Natural killer cell treated with Interleukin-12 subunit alpha and Interleukin-12 subunit beta and Interleukin-15 and Interleukin-18, amount 100 ng/mL, for 72 hours (primary cell): ENCODE data around the gene RAB33B. TPM values are rescaled to one million over a fixed set of nuclear protein-coding genes. Genes with fewer than 3 reads are reported as not detected.

Experiments
- ATAC-seq, 2 donors: fragments of 150-1000 bp; cut with Tn5 transposase in 1 of 2; sonication (Bioruptor Pico), chemical (Tn5 transposase) in 1 of 2; 2 replicates each; pipeline ENCODE4 v1.10.0; 2021
- DNase-seq: peaks from one replicate; pipeline ENCODE4 v3.0.0; 2022; ENCODE audit warnings: low spot score
- H3K27ac Mint-ChIP-seq, 2 donors: 1 replicate in 1 of 2; 2 replicates in 1 of 2; pipeline ENCODE4 v1.8.0; 2022; ENCODE audit warnings: mixed read lengths in 2 of 2, mild to moderate bottlenecking in 1 of 2, moderate library complexity in 1 of 2
- H3K27me3 Mint-ChIP-seq, 2 donors: 1 replicate in 1 of 2; 2 replicates in 1 of 2; pipeline ENCODE4 v1.8.0; 2022; ENCODE audit warnings: mixed read lengths in 2 of 2
- H3K36me3 Mint-ChIP-seq: one replicate; pipeline ENCODE4 v1.8.0; 2022; ENCODE audit warnings: mixed read lengths
- H3K4me1 Mint-ChIP-seq, 2 donors: 1 replicate in 1 of 2; 2 replicates in 1 of 2; pipeline ENCODE4 v1.8.0; 2022; ENCODE audit warnings: low read depth in 2 of 2, mixed read lengths in 2 of 2, mild to moderate bottlenecking in 1 of 2
- H3K4me3 Mint-ChIP-seq: one replicate; pipeline ENCODE4 v1.8.0; 2022; ENCODE audit warnings: mixed read lengths
- H3K9me3 Mint-ChIP-seq: 2 replicates; pipeline ENCODE4 v1.8.0; 2022; ENCODE audit warnings: mixed read lengths
- total RNA-seq, 2 donors: library from RNA; stranded (reverse); gene quantifications; one replicate each; pipeline ENCODE4 v1.2.3, GENCODE V29; 2022

RAB33B gene
- total RNA-seq, 2 donors from 2014 or later = 6.8 to 10.0 TPM

DNA sequence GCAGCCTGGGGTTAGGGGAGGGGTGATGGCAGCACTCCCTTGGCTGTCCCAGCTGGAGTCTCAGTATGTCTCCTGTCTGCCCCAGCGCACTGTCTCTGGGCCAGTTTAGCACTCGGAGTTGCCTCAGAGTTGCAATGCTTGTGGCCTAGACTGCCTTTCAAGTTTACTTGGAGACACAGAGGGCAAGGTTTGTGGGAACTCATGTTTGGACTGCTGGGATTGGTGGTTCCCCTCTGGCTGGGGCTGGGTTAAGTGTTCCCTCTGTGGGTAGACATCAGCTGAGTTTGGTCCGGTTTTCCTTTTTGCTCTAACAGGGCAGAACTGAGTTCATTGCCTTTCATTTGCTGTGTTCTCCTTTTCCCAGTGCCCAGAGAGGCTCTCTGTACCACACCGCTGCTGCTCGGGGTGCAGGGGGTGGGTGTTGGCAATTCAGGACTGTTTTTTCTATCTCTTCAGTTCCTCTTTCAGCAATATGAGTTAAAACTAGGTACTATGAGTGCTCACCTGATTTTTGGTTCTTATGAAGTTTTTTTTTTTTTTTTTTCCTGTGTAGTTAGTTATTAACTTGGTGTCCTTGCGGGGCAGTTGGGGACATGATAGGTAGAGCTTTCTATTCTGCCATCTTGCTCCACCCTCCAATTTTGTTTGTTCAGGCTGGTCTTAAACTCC, 17.2 kb downstream of the RAB33B start:
- Mint-ChIP-seq H3K4me3 (no peak overlapping the region), H3K27me3 (no peaks in the 10 kb centered on the region), H3K4me1 (peaks cover 20 to 29% of the 10 kb centered on the region in 2 donors), H3K36me3 (peaks cover 28% of the 10 kb centered on the region), H3K27ac (no peak overlapping the region), H3K9me3 (peaks cover 4% of the 10 kb centered on the region)
- no peak for DNase-seq
- ATAC-seq = no peak

DNA sequence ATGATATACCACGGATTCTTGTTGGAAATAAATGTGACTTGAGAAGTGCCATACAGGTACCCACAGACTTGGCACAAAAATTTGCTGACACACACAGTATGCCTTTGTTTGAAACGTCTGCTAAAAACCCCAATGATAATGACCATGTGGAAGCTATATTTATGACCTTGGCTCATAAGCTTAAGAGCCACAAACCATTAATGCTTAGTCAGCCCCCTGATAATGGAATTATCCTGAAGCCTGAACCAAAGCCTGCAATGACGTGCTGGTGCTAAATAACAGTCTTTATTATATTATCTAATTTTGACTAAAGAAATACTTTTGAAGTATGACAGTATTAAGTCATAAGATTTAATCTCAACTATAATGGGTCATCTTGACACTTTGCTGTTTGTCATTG, 18.9 kb downstream of the RAB33B start:
- H3K4me3 Mint-ChIP-seq = no peak overlapping the region
- no peaks in the 10 kb centered on the region for H3K27me3 Mint-ChIP-seq
- peaks cover 19 to 29% of the 10 kb centered on the region in 2 donors for H3K4me1 Mint-ChIP-seq
- H3K36me3 Mint-ChIP-seq = peaks cover 28% of the 10 kb centered on the region
- ATAC-seq (no peak), DNase-seq (no peak)
- no peak overlapping the region for H3K27ac Mint-ChIP-seq
- peaks cover 4% of the 10 kb centered on the region for H3K9me3 Mint-ChIP-seq

DNA sequence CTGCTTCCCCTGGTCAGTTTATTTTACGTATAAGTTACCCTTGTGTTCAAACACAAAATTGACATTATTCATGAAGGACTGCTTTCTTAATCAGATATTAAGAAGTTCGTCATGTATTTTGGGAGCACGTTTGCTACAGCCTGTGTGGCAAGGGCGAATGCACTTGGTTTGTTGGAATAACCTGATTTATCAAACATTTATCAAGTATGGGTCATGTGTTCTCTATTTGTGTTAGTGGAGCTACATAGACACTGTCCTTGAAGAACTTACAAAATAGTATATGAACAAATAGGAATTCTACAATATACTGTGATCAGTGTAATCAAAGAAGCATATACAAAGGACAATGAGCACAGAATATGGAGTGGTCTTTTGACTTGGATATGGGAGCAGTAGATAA, 22.4 kb downstream of the RAB33B start:
- Mint-ChIP-seq H3K36me3 (peaks cover 12% of the 10 kb centered on the region), H3K9me3 (no peaks in the 10 kb centered on the region), H3K4me3 (no peak overlapping the region), H3K27me3 (no peaks in the 10 kb centered on the region), H3K27ac (peak overlapping the region in 1 of 2 donors; percentile 7), H3K4me1 (peaks cover 6% of the 10 kb centered on the region in 2 donors)
- no peak for DNase-seq
- no peak for ATAC-seq

DNA sequence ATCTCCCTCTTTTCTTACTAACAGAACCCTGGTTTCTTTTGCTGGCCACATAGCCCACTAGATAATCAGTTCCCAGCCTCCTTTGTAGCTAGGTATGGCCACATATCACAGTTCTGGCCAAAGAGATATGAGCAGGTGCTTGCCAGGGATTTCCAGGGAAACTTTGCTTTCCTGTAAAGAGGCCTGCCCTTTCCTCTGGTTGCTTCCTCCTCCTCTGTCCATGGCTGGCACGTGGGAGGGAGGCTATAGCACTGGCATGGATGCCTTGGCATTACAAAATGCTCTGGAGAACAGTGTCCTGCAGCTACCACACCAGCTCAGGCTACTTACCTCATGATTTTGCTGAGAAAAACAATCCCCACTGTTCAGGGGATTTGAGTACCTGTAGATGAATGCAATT, 27.5 kb downstream of the RAB33B start:
- no peaks in the 10 kb centered on the region for H3K9me3 Mint-ChIP-seq
- no peaks in the 10 kb centered on the region for H3K36me3 Mint-ChIP-seq
- H3K27me3 Mint-ChIP-seq = peaks cover 0 to 3% of the 10 kb centered on the region in 2 donors
- no peak overlapping the region for H3K27ac Mint-ChIP-seq
- H3K4me3 Mint-ChIP-seq = no peak overlapping the region
- no peak for ATAC-seq
- H3K4me1 Mint-ChIP-seq = no peaks in the 10 kb centered on the region
- DNase-seq = no peak

DNA sequence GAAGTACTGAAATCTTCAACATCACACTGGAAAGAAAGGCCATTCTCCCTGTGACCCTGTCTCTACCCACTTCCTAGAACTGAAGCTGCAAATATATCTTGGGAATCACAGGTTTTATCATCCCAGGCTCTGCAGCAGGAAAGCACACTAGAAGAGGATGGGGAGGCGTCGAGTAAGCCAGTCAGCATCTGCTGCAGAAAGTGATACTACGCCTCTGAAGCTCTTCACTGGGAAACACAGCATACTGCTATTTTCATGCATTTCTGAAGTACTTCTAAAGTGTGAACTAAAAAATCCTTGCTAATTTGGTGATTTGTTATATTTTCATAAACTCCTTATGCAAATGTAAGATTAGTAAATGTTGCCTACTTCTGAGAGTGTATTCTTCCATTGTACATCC, 29.1 kb downstream of the RAB33B start:
- Mint-ChIP-seq H3K36me3 (no peaks in the 10 kb centered on the region), H3K4me1 (no peaks in the 10 kb centered on the region), H3K9me3 (no peaks in the 10 kb centered on the region), H3K27ac (no peak overlapping the region), H3K27me3 (peaks cover 0 to 3% of the 10 kb centered on the region in 2 donors), H3K4me3 (no peak overlapping the region)
- DNase-seq (no peak), ATAC-seq (no peak)

DNA sequence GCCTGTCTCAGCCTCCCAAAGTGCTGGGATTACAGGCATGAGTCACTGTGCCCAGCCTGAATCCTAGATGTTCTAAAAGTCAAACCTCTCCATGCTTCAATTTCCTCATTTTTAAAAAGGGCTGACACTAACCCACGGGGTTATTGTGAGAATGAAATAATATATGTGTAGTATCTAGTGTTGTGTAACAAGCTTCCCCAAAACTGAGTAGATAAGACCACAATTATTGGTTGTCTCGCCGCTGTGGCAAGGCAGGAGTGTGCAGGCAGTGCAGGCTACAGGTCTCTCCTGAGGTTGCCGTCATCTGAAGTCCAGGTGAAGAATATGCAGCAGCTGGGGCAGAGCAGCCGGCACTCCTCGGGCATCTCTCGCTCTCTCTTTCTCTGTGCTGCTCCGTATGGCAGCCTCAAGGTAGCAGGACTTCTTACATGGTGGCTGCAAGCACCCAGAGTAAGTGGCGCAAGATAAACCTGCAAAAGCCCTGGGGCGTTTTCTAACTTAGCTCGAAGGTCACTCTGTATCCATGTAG, 30.9 kb downstream of the RAB33B start:
- H3K36me3 Mint-ChIP-seq = no peaks in the 10 kb centered on the region
- H3K27ac Mint-ChIP-seq = peak overlapping the region in 1 of 2 donors; percentile 59
- ATAC-seq = peak in 1 of 2 donors; percentile 32

DNA sequence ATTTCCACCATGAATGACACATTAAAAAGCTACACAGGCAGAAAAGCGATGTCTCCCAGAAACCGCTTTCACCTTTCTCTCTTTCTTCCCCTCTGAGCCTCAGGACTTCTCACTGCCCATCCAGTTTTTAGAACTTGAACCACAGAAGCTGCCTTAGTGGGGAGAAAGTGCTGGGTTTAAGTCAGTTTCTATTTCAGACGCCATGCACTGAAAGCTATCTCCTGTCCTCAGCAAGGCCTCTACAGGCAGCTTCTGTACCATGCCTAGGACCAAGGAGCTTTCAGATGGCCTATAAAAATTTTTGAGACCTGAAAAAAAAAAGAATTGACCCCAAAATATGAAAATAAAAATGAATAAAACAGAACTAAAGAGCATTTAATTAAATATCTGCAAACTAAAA, 34.5 kb downstream of the RAB33B start:
- no peaks in the 10 kb centered on the region for H3K36me3 Mint-ChIP-seq

More for the DNA sequence above, 30.9 kb downstream of the RAB33B start:
- Mint-ChIP-seq H3K4me1 (no peaks in the 10 kb centered on the region), H3K27me3 (peaks cover 0 to 3% of the 10 kb centered on the region in 2 donors), H3K9me3 (no peaks in the 10 kb centered on the region), H3K4me3 (no peak overlapping the region)
- no peak for DNase-seq

DNA sequence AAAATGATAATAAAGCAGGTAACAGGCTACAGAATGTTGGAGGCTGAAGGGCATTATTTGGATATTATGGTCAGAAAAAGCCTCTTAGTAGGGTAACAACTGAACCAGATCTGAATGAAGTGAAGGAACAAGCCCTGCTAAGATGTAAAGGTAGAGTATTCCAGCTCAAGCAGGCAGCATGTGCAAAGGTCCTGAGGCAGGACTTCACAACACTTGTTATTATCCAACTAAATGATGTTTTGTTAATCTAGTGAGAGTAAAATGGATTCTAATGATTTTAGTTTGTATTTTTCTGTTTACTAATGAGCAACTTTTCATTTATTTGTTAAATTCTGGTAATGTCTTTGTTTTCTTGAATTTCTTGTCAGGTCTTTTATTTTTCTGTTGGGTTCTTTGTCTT, 35.7 kb downstream of the RAB33B start:
- Mint-ChIP-seq H3K27ac (no peak overlapping the region), H3K4me1 (no peaks in the 10 kb centered on the region), H3K9me3 (no peaks in the 10 kb centered on the region), H3K27me3 (peaks cover 8 to 11% of the 10 kb centered on the region in 2 donors), H3K36me3 (no peaks in the 10 kb centered on the region), H3K4me3 (no peak overlapping the region)
- ATAC-seq (no peak), DNase-seq (no peak)

More for the DNA sequence above, 34.5 kb downstream of the RAB33B start:
- DNase-seq (no peak), ATAC-seq (no peak)
- Mint-ChIP-seq H3K27me3 (peaks cover 8 to 11% of the 10 kb centered on the region in 2 donors), H3K27ac (no peak overlapping the region), H3K9me3 (no peaks in the 10 kb centered on the region), H3K4me3 (no peak overlapping the region), H3K4me1 (no peaks in the 10 kb centered on the region)

DNA sequence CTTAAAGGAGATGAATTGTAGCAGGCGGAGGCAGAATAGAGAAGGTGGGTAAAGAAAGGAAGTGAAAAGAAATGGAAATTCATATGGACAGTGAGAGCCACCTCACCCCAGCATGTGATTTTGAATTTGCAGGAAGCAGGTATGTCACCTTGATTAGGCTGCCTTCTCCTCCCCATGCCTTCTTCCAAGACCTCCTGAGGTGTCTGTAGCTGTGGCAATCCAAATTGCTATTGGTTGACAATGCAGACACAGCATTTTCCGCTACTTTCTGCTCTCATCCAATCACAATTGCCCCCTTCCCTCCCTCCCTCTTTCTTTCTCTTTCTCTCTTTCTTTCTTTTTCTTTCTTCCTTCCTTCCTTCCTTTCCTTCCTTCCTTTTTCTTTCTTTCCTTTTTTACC, 38.5 kb downstream of the RAB33B start:
- DNase-seq = no peak
- Mint-ChIP-seq H3K9me3 (no peaks in the 10 kb centered on the region), H3K36me3 (no peaks in the 10 kb centered on the region), H3K27ac (no peak overlapping the region), H3K4me1 (no peaks in the 10 kb centered on the region), H3K4me3 (no peak overlapping the region), H3K27me3 (peaks cover 5 to 11% of the 10 kb centered on the region in 2 donors)
- ATAC-seq = no peak

DNA sequence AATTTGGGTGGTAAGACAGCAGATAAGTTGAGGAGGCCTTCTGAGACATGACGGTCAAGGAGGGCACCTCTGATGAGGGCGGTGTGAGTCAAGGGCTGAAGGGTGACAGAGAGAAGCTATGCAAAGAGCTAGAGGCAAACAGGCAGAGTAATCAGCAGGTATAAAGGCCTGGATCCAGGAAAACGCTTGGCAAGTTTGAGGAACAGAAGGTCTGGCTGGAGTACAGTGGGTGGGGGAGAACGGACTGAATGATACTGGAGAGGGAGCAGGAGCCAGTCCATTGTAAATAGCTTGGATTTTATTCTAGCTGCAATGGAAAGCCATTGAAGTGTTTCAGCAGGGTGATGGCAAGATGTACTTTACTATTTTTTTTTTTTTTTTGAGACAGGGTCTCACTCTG, 39.3 kb downstream of the RAB33B start:
- Mint-ChIP-seq H3K9me3 (no peaks in the 10 kb centered on the region), H3K36me3 (no peaks in the 10 kb centered on the region), H3K4me1 (peaks cover 2 to 5% of the 10 kb centered on the region in 2 donors), H3K27me3 (peaks cover 5 to 11% of the 10 kb centered on the region in 2 donors), H3K4me3 (no peak overlapping the region), H3K27ac (no peak overlapping the region)
- ATAC-seq = no peak
- DNase-seq = no peak

DNA sequence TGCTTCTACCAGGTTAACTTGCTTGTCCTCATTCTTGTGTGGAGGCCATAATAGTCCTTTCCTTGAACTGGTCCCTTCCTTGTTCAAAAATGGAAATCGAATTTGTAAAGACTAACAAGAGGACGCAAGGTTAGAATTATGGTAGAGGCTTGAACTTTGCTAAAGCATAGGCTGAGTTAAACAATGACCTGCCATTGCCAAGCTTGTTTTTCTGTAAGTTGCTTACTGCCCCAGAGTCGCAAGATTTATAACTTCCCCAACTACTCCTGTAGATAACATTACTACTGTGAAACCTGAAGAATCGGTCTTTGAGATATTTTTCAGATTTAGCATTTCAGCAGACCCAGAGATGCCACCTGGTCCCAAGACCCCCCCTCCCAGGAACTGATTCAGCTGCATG, 45.3 kb downstream of the RAB33B start:
- Mint-ChIP-seq H3K27me3 (peaks cover 8 to 10% of the 10 kb centered on the region in 2 donors), H3K27ac (no peak overlapping the region), H3K36me3 (no peaks in the 10 kb centered on the region), H3K4me1 (peaks cover 6 to 10% of the 10 kb centered on the region in 2 donors), H3K9me3 (no peaks in the 10 kb centered on the region), H3K4me3 (no peak overlapping the region)
- no peak for DNase-seq
- no peak for ATAC-seq

DNA sequence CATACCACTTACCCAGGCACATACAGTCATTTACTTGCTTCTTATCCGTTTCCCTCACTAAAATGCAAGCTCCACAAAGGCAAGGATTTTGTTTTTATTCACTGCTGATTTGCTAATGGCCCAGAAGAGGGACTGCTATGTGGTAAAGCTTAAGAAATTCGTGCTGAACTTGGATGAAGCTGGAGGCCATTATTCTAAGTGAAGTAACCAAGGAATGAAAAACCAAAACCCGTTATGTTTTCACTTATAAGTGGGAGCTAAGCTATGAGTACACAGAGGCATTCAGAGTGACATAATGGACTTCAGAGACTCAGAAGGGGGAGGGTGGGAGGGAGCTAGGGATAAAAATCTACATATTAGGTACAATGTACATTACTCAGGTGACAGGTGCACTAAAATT, 47.2 kb downstream of the RAB33B start:
- H3K9me3 Mint-ChIP-seq = no peaks in the 10 kb centered on the region
- peaks cover 6 to 10% of the 10 kb centered on the region in 2 donors for H3K4me1 Mint-ChIP-seq
- H3K36me3 Mint-ChIP-seq = no peaks in the 10 kb centered on the region
- peaks cover 8 to 10% of the 10 kb centered on the region in 2 donors for H3K27me3 Mint-ChIP-seq
- DNase-seq = no peak
- no peak overlapping the region for H3K4me3 Mint-ChIP-seq
- ATAC-seq = no peak
- H3K27ac Mint-ChIP-seq = no peak overlapping the region

DNA sequence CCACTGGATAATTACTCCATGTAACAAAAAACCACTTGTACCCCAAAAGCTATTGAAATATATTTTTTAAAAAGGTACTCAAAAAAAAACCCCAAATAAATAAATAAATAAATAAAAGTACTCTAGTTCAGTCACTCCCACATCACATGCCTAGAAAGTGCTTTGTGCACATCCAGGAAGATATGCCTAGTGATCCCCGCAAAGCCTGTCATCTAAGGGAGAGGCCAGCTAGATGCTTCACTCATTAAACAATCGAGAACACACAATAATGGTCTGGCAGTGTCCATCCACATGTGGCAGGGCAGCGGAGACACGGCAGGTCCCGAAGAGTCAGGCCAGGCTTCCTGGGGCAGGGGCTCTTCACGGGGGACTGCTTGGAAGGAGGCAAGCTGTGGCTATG, 47.6 kb downstream of the RAB33B start:
- Mint-ChIP-seq H3K36me3 (no peaks in the 10 kb centered on the region), H3K9me3 (no peaks in the 10 kb centered on the region), H3K27me3 (peaks cover 8 to 10% of the 10 kb centered on the region in 2 donors), H3K27ac (peak overlapping the region in 1 of 2 donors; percentile 5), H3K4me3 (no peak overlapping the region), H3K4me1 (peaks cover 6 to 10% of the 10 kb centered on the region in 2 donors)
- DNase-seq = no peak
- no peak for ATAC-seq

DNA sequence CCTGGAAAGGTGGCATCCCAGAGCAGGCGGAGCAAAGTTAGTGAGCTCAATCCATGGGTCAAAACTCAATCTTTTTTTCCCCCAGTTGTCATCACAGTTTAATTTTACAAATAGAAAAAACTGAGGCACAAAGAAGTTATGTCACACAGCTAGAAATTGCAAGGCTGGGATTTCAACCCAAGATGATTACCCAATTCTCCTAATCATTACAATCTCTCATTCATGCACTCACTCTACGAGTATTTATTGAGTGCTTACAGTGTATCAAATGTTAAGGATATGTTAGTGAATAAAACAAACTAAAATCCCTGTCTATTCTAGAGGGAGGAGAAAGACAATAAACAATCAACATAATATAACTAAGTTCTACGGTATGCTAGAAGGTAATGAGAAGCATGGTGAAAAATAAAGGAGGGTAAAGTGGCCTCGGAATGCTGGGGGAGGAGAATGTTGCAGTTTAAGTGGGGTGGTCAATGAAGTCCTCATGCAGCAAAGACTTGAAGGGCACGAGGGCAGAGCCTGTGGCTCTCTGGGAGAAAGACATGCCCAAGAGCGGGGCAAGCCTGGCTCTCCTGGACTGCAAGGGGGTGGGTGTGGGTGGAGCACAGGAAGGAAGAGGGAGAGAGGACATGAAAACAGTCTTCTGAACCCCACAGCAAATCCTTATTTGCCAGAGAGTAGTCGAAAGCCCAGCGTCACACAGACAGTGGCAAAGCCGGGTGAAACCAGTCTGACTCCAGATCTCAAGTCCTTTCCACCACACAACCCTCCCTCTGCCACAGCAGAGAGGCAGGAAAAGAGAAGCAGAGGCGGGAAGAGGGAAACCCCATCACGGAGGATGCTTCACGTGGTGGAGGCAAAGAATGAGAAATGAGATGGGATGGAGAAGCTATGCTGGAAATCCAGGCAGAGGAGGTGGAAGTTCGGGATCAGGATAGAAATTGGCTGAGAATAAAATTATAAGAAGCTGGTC, 48.3 kb downstream of the RAB33B start:
- H3K36me3 Mint-ChIP-seq = no peaks in the 10 kb centered on the region
- peak overlapping the region in 1 of 2 donors; percentile 5 for H3K27ac Mint-ChIP-seq
- peaks cover 6 to 10% of the 10 kb centered on the region in 2 donors for H3K4me1 Mint-ChIP-seq
- peaks cover 8 to 10% of the 10 kb centered on the region in 2 donors for H3K27me3 Mint-ChIP-seq
- H3K4me3 Mint-ChIP-seq = no peak overlapping the region
- no peak for DNase-seq
- no peaks in the 10 kb centered on the region for H3K9me3 Mint-ChIP-seq
- ATAC-seq = no peak
